NCI-H526 (cell line): ENCODE measurements around the gene CERT1.
"Not testable (repeated sequence)": the region's sequence is repeated elsewhere in the genome, so short reads cannot be mapped to it uniquely, and the experiment has no call there.

Experiments used
- DNase-seq, 2 experiments: peaks; one replicate each; lab custom pipeline; 2025; lab: John Stamatoyannopoulos, UW

CERT1 gene

GRCh38 chr5:75522542-75522941, 11.1 kb upstream of the CERT1 start:
- no peak for DNase-seq

- no peak for DNase-seq
These were observed 10.6 kb upstream of the CERT1 start for GRCh38 chr5:75522025-75522424.

- DNase-seq, result no peak
These were observed 9.8 kb upstream of the CERT1 start for GRCh38 chr5:75521195-75521594.

GRCh38 chr5:75519761-75520160, 8.3 kb upstream of the CERT1 start:
- DNase-seq, result no peak

GRCh38 chr5:75514323-75514722, 2.9 kb upstream of the CERT1 start:
- no peak for DNase-seq

GRCh38 chr5:75513841-75514240, 2.4 kb upstream of the CERT1 start:
- DNase-seq, result no peak

GRCh38 chr5:75512383-75513074, 1.1 kb upstream of the CERT1 start:
- no peak for DNase-seq

GRCh38 chr5:75510836-75511434, 494 bp downstream of the CERT1 start:
- DNase-seq, result no peak

- peak in 1 of 2 experiments; percentile 26 for DNase-seq
These were observed 1.0 kb downstream of the CERT1 start for GRCh38 chr5:75510417-75510835.

- no peak for DNase-seq
These were observed 1.5 kb downstream of the CERT1 start for GRCh38 chr5:75509956-75510355.

GRCh38 chr5:75509546-75509945, 1.9 kb downstream of the CERT1 start:
- DNase-seq, result no peak

- DNase-seq, result no peak
These were observed 3.6 kb downstream of the CERT1 start for GRCh38 chr5:75507841-75508240.

GRCh38 chr5:75505112-75505511, 6.3 kb downstream of the CERT1 start:
- not testable (repeated sequence) for DNase-seq

- DNase-seq, result not testable (repeated sequence)
These were observed 12.6 kb downstream of the CERT1 start for GRCh38 chr5:75498875-75499274.

GRCh38 chr5:75498208-75498777, 13.1 kb downstream of the CERT1 start:
- DNase-seq, result no peak

GRCh38 chr5:75496026-75496425, 15.4 kb downstream of the CERT1 start:
- DNase-seq, result peak; percentile 56 to 63

- no peak for DNase-seq
These were observed 19.8 kb downstream of the CERT1 start for GRCh38 chr5:75491621-75492020.

- not testable (repeated sequence) for DNase-seq
These were observed 21.6 kb downstream of the CERT1 start for GRCh38 chr5:75489847-75490246.

- DNase-seq, result no peak
These were observed 26.8 kb downstream of the CERT1 start for GRCh38 chr5:75484605-75485004.

- DNase-seq, result no peak
These were observed 28.9 kb downstream of the CERT1 start for GRCh38 chr5:75482482-75482881.

GRCh38 chr5:75481024-75481423, 30.4 kb downstream of the CERT1 start:
- no peak for DNase-seq

- no peak for DNase-seq
These were observed 36.1 kb downstream of the CERT1 start for GRCh38 chr5:75475364-75475763.

- DNase-seq, result no peak
These were observed 38.0 kb downstream of the CERT1 start for GRCh38 chr5:75473463-75473862.

GRCh38 chr5:75472973-75473372, 38.5 kb downstream of the CERT1 start:
- DNase-seq, result no peak
